Measurements from ENCODE around the gene LPXN. TPM values are rescaled to one million over a fixed set of nuclear protein-coding genes. Genes with fewer than 3 reads are reported as not detected.

Gene LPXN
- total and polyA plus RNA-seq, 10 of the 15 experiments (the other 5 are each of a cell fraction or from before 2014, with no cell fraction given) = 131 to 349 (median 201) TPM

- intact Hi-C loops (cut with micrococcal nuclease; ENCODE audit: unreplicated experiment) = no loop called here
- no peak within 1 kb of the TSS for H3K4me2 ChIP-seq (ENCODE audit: control insufficient read depth, insufficient read depth)
These were observed 46.7 kb upstream of the LPXN start, which contains the start of gene CNTF for GRCh38 chr11:58622344-58622743. TSS of gene CNTF (plus strand) at chr11:58622665. CDS start at chr11:58622753, 88 bp downstream.

GRCh38 chr11:58621586-58622262, 46.1 kb upstream of the LPXN start:
- CTCF ChIA-PET = interaction anchor here (0.9 to 2.5 kb wide), 8 partner anchors 8 to 536 kb away, joined by 3 to 8 read pairs (median 4); no protein-coding TSS in a partner anchor
- SMC1A ChIA-PET (ENCODE audit: uncharacterized antibody, unreplicated experiment) = interaction anchor here (0.5 to 2.6 kb wide), 7 partner anchors 11 to 66 kb away, joined by 3 to 8 read pairs (median 4); no protein-coding TSS in a partner anchor
- Histone ChIP-seq H3K9me3 (replicated peaks; ENCODE audit: control insufficient read depth, insufficient read depth, low read length) (no peaks in the 10 kb centered on the region), H3K27me3 (replicated peaks in 1 of 2; ENCODE audit: control insufficient read depth in 2 of 2, insufficient read depth in 2 of 2, low read length in 1 of 2) (no peaks in the 10 kb centered on the region), H4K20me1 (ENCODE audit: control insufficient read depth, insufficient read depth) (no peaks in the 10 kb centered on the region), H3K27ac (ENCODE audit: control insufficient read depth, insufficient read depth) (peak overlapping the region; percentile 24; the same call in 1 of the 2 replicates), H3K4me3 (no peak overlapping the region), H3K79me2 (ENCODE audit: control insufficient read depth, insufficient read depth, low read length) (no peaks in the 10 kb centered on the region; the same call in 1 of the 2 replicates), H3K36me3 (ENCODE audit: control insufficient read depth in 2 of 2, insufficient read depth in 2 of 2, low read length in 1 of 2) (peaks cover 17 to 40% of the 10 kb centered on the region in 2 experiments), H3K4me2 (ENCODE audit: control insufficient read depth, insufficient read depth) (no peak overlapping the region), H3K4me1 (ENCODE audit: control insufficient read depth, insufficient read depth, low read length) (no peaks in the 10 kb centered on the region), H3K9ac (ENCODE audit: control insufficient read depth, insufficient read depth, low read length) (no peak overlapping the region), H2AFZ (ENCODE audit: control insufficient read depth, low read depth, low read length) (no peak overlapping the region)
- peak; percentile 13 for FAIRE-seq
- TF ChIP-seq SMC3 (IDR thresholded peaks at IDR 0.05; ENCODE audit: borderline replicate concordance, low read length) = no peak
- TF ChIP-seq NFIC (IDR thresholded peaks at IDR 0.05; ENCODE audit: low read depth, low read length) = peak; percentile 35; the same call in 1 of the 2 replicates
- no peak for TF ChIP-seq KLF5 (IDR thresholded peaks at IDR 0.05; ENCODE audit: partially characterized antibody)
- no peak for ATAC-seq
- BruUV-seq (replicated peaks) = no TSS peak
- 62% methylated on average over 4 of the region's 4 CpGs for WGBS (ENCODE audit: insufficient coverage, insufficient replicate concordance, low lambda C conversion rate, missing lambda C conversion rate)
- in situ Hi-C loops (cut with MboI) = no loop called here
- POLR2A ChIA-PET = interaction anchor here (1.7 to 2.0 kb wide), 2 partner anchors 13 to 45 kb away, joined by 4 to 5 read pairs; no protein-coding TSS in a partner anchor
- no peak for DNase-seq (ENCODE audit: low read depth, low spot score)
- RAD21 ChIA-PET (ENCODE audit: unreplicated experiment) = interaction anchor here (1.3 kb wide), 1 partner anchor 8 kb away, joined by 5 read pairs; no protein-coding TSS in a partner anchor
- intact Hi-C loops (cut with micrococcal nuclease; ENCODE audit: unreplicated experiment) = no loop called here

More at GRCh38 chr11:58622344-58622743, 46.7 kb upstream of the LPXN start, which contains the start of gene CNTF:
- TF ChIP-seq DPF2 (IDR thresholded peaks at IDR 0.05) (no peak), TARDBP (IDR thresholded peaks at IDR 0.05; ENCODE audit: borderline replicate concordance) (no peak), ZNF217 (IDR thresholded peaks at IDR 0.05) (no peak), TAF1 (IDR thresholded peaks at IDR 0.05; ENCODE audit: borderline replicate concordance, low read depth, low read length) (no peak), CBFB (IDR thresholded peaks at IDR 0.05; ENCODE audit: low read depth) (no peak), ETV6 (conservative IDR thresholded peaks at IDR 0.05 in 1 of 2, IDR thresholded peaks at IDR 0.05 in 1 of 2; ENCODE audit: borderline replicate concordance in 1 of 2, low read depth in 1 of 2) (no peak)
- Histone ChIP-seq H3K27me3 (replicated peaks in 1 of 2; ENCODE audit: control insufficient read depth in 2 of 2, insufficient read depth in 2 of 2, low read length in 1 of 2) (no peaks in the 10 kb centered on the region), H3K9ac (ENCODE audit: control insufficient read depth, insufficient read depth, low read length) (no peak within 1 kb of the TSS), H2AFZ (ENCODE audit: control insufficient read depth, low read depth, low read length) (no peak within 1 kb of the TSS), H4K20me1 (ENCODE audit: control insufficient read depth, insufficient read depth) (no peaks in the 10 kb centered on the region), H3K4me3 (no peak within 1 kb of the TSS), H3K27ac (ENCODE audit: control insufficient read depth, insufficient read depth) (peak within 1 kb of the TSS; percentile 24; the same call in 1 of the 2 replicates), H3K36me3 (ENCODE audit: control insufficient read depth in 2 of 2, insufficient read depth in 2 of 2, low read length in 1 of 2) (peaks cover 13 to 40% of the 10 kb centered on the region in 2 experiments), H3K9me3 (replicated peaks; ENCODE audit: control insufficient read depth, insufficient read depth, low read length) (no peaks in the 10 kb centered on the region), H3K4me1 (ENCODE audit: control insufficient read depth, insufficient read depth, low read length) (no peaks in the 10 kb centered on the region), H3K79me2 (ENCODE audit: control insufficient read depth, insufficient read depth, low read length) (no peaks in the 10 kb centered on the region; the same call in 1 of the 2 replicates)
- in situ Hi-C loops (cut with MboI) = no loop called here
- BruUV-seq (replicated peaks) = no TSS peak
- POLR2A ChIA-PET = interaction anchor here (1.7 to 2.0 kb wide), 2 partner anchors 13 to 45 kb away, joined by 4 to 5 read pairs; no protein-coding TSS in a partner anchor
- DNase-seq (ENCODE audit: low read depth, low spot score) = no peak
- no peak for FAIRE-seq
- ATAC-seq = no peak
- WGBS (ENCODE audit: insufficient coverage, insufficient replicate concordance, low lambda C conversion rate, missing lambda C conversion rate) = 100% methylated on average over 2 of the region's 2 CpGs
- CTCF ChIA-PET = interaction anchor here (1.0 to 2.5 kb wide), 7 partner anchors 8 to 536 kb away, joined by 3 to 8 read pairs (median 4); no protein-coding TSS in a partner anchor
- RAD21 ChIA-PET (ENCODE audit: unreplicated experiment) = interaction anchor here (1.3 kb wide), 1 partner anchor 7 kb away, joined by 5 read pairs; no protein-coding TSS in a partner anchor
- SMC1A ChIA-PET (ENCODE audit: uncharacterized antibody, unreplicated experiment) = interaction anchor here (1.2 to 2.6 kb wide), 6 partner anchors 12 to 55 kb away, joined by 3 to 8 read pairs (median 4); no protein-coding TSS in a partner anchor

All from GM12878 (cell line).